Heart right ventricle (tissue), 16 donors: Measurements from ENCODE around the gene PEX14. TPM values are rescaled to one million over a fixed set of nuclear protein-coding genes. Genes with fewer than 3 reads are reported as not detected.

Source experiments
- ATAC-seq, 8 donors: fragments of 200-7000 bp; cut with Tn5 transposase; one replicate each; pipeline ENCODE4 v1.9.1; 2020; ENCODE audit warnings: mild to moderate bottlenecking in 8 of 8, moderate library complexity in 8 of 8, moderate number of reproducible peaks in 1 of 8
- DNase-seq, 2 donors: peaks; one replicate each; pipeline ENCODE4 v3.0.0-alpha.2; 2020
- H3K27ac ChIP-seq, 10 donors: fragments of 200-600 bp; sonication (generic) in 2 of 10; one replicate each; pipeline versions ENCODE4 v1.5.0 to v1.8.0; 2020 to 2022; ENCODE audit warnings: mild to moderate bottlenecking in 3 of 10
- H3K27me3 ChIP-seq, 7 donors: fragments of 200-600 bp; one replicate each; pipeline ENCODE4 v1.8.0; 2021 to 2022; ENCODE audit warnings: mild to moderate bottlenecking in 2 of 7
- H3K36me3 ChIP-seq, 9 donors: fragments of 200-600 bp; sonication (generic) in 1 of 9; one replicate each; pipeline versions ENCODE4 v1.5.0 to v1.8.0; 2020 to 2022; ENCODE audit warnings: mild to moderate bottlenecking in 2 of 9
- H3K4me1 ChIP-seq, 9 donors: fragments of 200-600 bp; sonication (generic) in 1 of 9; one replicate each; pipeline versions ENCODE4 v1.5.0 to v1.8.0; 2020 to 2022; ENCODE audit warnings: mild to moderate bottlenecking in 4 of 9
- H3K4me3 ChIP-seq, 10 donors: fragments of 200-600 bp; sonication (generic) in 2 of 10; one replicate each; pipeline versions ENCODE4 v1.5.0 to v1.8.0; 2020 to 2022; ENCODE audit warnings: mild to moderate bottlenecking in 7 of 10, moderate library complexity in 2 of 10
- H3K9me3 ChIP-seq, 11 donors: fragments of 200-600 bp in 10 of 11; sonication (generic) in 2 of 11; one replicate each; pipeline versions ENCODE4 v1.5.0 to v1.8.0; 2013 to 2022; ENCODE audit warnings: mild to moderate bottlenecking in 2 of 11, control low read depth in 1 of 11, moderate library complexity in 1 of 11
- WGBS, 2 donors: extraction: QIAGEN DNeasy Blood & Tissue Kit; methylation state at CpG; one replicate each; pipeline ENCODE4 v1.1.7; 2013; ENCODE audit warnings: inconsistent platforms in 1 of 2; 5-methylcytosine and 5-hydroxymethylcytosine counted together
- intact Hi-C, 10 donors: fragments of 100-400 bp; cut with DNase I; formaldehyde crosslinking; loops; one replicate each; pipeline versions ENCODE4 v1.11.1 to v1.14.2; 2022
- polyA plus RNA-seq, 2 donors: library from polyadenylated mRNA; stranded (reverse); fragments of 200-250 nt; gene quantifications; one replicate each; pipeline ENCODE4 v1.2.3, GENCODE V29; 2013
- total RNA-seq, 10 donors: library from RNA; stranded (reverse); fragmentation: NEBNext Ultra II Directional in 3 of 10; extraction: Animal tissue kit (Norgen Biotek cat#: 25700) in 3 of 10; gene quantifications; one replicate each; pipeline versions ENCODE4 v1.2.1 to v1.2.4, GENCODE V29; 2021 to 2023
- TF ChIP-seq, protein P1 (sequence below), 9 donors: fragments of 200-600 bp; sonication (generic) in 2 of 9; IDR thresholded peaks; one replicate each; pipeline versions ENCODE4 v1.5.0 to v1.8.0; 2021 to 2022; ENCODE audit warnings: antibody characterized with exemption in 9 of 9, mild to moderate bottlenecking in 5 of 9, moderate library complexity in 1 of 9
- donor health status: Arrhythmogenic right ventricular cardiomyopathy.
- donor health status: ischemic (EF 13 %, LVEDD 7.1; RV severe dilation, severe dysfunction).
- donor health status: healthy with polysubstance abuse.
- donor health status: DM: no; HTN: yes; CAD: no.
- donor health status: DM: no; HTN: no; CAD: no.
- donor health status: ischemic (EF 25% LVEDD 6.9; RV normal size, moderate dysfunction).
- donor health status: ischemic (EF 25% LVEDD 5.7; RV mildly dilated, moderate dysfunction).
- donor health status: healthy.
- donor health status: DM: yes; HTN: yes; CAD: no.
- donor health status: Ischemic cardiomyopathy.
- donor health status: ischemic (EF 35%, LVEDD 5.7; RV mildly dilated, moderate dysfunction).
- donor health status: nonischemic (EF 11% LVEDD 7.7; RV severe dilation, severe dysfunction).
- donor health status: DM: yes; HTN: yes; CAD: no.
- donor health status: PGD.
- donor health status: ischemic (EF 29% LVEDD 5.4; RV normal size, mild dysfunction).
- donor health status: nonischemic (EF 23%, LVEDD 6.1; RV moderate dilation, normal function).

The PEX14 gene
- total and polyA plus RNA-seq, 12 donors, result 17.1 to 31.9 (median 21.1) TPM

DNA sequence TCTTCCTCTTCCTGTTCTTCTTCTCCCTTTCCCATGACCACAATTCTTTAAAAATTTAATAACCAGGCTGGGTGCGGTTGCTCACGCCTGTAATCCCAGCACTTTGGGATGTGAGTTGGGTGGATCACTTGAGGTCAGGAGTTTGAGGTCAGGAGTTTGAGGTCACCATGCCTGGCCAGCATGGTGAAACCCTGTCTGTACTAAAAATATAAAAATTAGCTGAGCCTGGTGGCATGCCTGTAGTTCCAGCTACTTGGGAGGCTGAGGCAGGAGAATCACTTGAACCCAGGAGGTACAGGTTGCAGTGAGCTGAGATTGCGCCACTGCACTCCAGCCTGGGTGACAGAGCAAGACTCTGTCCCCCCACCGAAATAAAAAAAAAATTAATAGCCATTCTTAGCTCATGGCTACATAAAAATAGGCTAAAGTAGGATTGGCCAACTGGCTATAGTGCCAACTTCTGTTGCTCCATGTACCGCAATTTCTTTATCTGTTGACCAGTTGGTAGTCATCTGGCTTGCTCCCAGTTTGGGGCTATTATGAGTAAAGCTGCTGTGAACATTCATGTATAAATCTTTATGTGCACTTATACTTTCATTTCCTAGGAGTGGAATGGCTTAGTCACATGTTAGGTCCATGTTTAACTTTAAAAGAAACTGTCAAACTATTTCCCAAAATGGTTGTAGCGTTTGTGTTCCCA is 136.3 kb downstream of the PEX14 start:
- peak in 1 of 8 donors; percentile 19 for ATAC-seq
- H3K36me3 ChIP-seq, result no peaks in the 10 kb centered on the region
- intact Hi-C loops, result no loop called here
- 86 to 93% methylated on average over 6 of the region's 6 CpGs for WGBS, 2 donors
- peaks cover 0 to 25% (median 10%) of the 10 kb centered on the region in 9 donors for H3K4me1 ChIP-seq
- H3K4me3 ChIP-seq, result no peak overlapping the region
- TF ChIP-seq, protein P1, sequence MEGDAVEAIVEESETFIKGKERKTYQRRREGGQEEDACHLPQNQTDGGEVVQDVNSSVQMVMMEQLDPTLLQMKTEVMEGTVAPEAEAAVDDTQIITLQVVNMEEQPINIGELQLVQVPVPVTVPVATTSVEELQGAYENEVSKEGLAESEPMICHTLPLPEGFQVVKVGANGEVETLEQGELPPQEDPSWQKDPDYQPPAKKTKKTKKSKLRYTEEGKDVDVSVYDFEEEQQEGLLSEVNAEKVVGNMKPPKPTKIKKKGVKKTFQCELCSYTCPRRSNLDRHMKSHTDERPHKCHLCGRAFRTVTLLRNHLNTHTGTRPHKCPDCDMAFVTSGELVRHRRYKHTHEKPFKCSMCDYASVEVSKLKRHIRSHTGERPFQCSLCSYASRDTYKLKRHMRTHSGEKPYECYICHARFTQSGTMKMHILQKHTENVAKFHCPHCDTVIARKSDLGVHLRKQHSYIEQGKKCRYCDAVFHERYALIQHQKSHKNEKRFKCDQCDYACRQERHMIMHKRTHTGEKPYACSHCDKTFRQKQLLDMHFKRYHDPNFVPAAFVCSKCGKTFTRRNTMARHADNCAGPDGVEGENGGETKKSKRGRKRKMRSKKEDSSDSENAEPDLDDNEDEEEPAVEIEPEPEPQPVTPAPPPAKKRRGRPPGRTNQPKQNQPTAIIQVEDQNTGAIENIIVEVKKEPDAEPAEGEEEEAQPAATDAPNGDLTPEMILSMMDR (IDR thresholded peaks at IDR 0.05), result no peak
- no peak overlapping the region for H3K27ac ChIP-seq
- H3K27me3 ChIP-seq, result no peaks in the 10 kb centered on the region
- no peak for DNase-seq
- no peaks in the 10 kb centered on the region for H3K9me3 ChIP-seq

DNA sequence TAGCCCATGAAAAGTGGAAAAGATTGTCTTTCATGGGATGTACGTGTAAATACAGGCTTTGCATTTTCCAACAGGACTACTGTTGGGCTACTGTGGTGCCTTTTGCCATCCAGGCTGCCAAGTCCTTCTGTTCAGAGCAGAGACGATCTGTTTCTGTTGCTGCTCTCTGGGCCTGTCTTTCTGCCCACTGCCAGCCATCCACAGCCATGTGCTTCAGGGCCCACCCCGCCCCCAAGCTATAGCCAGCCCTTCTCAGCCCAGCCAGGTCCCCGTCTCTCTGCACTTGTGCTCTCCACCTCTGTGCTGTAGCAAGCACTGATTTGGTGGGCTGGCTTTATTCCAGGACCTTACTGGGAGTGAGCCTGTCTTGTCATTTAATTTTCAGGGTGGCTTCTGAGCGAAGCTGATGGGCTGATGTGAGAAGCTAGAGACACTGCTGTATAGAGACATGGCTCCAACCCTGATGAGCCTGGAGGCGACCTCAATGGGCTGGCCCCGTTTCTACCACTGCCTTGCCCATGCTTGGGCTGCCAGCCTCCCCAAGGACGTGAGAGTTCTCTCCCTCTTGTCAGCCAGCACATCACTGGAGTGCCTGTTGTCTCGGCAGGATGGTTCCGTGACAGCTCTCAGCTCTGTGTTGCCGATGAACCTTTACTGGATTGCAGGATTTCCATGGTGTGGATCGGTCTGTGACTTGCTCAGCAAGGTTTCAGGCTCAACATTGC is 137.8 kb downstream of the PEX14 start:
- peak overlapping the region in 1 of 10 donors; percentile 44 for H3K27ac ChIP-seq
- TF ChIP-seq, protein P1 (IDR thresholded peaks at IDR 0.05), result no peak
- H3K27me3 ChIP-seq, result no peaks in the 10 kb centered on the region
- H3K4me3 ChIP-seq, result no peak overlapping the region
- intact Hi-C loops, result no loop called here
- peak in 7 of 8 donors; percentile 33 to 86 (median 75) for ATAC-seq
- no peaks in the 10 kb centered on the region for H3K9me3 ChIP-seq
- DNase-seq, result peak in 1 of 2 donors; percentile 31
- peaks cover 0 to 25% (median 10%) of the 10 kb centered on the region in 9 donors for H3K4me1 ChIP-seq
- 70 to 72% methylated on average over 12 of the region's 12 CpGs for WGBS, 2 donors
- no peaks in the 10 kb centered on the region for H3K36me3 ChIP-seq

DNA sequence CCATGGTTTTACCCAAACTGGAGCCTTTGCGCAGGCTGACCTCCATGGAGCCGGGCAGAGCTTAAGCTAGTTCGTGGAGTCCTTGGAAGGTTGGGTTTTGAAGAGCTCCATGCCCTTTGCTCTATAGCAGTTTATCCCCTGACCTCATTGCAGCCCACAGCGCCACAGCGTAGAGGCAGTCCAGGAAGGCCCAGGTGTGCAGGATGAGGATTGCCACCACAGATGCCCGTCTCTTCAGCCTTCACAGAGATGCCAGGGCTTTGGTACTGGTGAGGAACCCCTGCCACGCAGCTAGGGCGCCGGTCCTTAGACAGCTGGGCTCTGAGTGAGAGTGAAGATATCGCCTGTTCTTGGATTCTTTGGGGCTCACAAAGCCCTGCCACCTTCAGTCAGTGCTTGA is 138.6 kb downstream of the PEX14 start:
- 96 to 98% methylated on average over 10 of the region's 10 CpGs for whole genome bisulfite sequencing, 2 donors
- TF ChIP-seq, protein P1 (IDR thresholded peaks at IDR 0.05), result no peak
- Histone ChIP-seq H3K4me1 (peaks cover 0 to 25% (median 10%) of the 10 kb centered on the region in 9 donors), H3K4me3 (no peak overlapping the region), H3K9me3 (no peaks in the 10 kb centered on the region), H3K36me3 (peaks cover 0 to 3% (median 0%) of the 10 kb centered on the region in 9 donors), H3K27me3 (no peaks in the 10 kb centered on the region), H3K27ac (no peak overlapping the region)
- intact Hi-C loops, result no loop called here
- DNase-seq, result no peak
- no peak for ATAC-seq

DNA sequence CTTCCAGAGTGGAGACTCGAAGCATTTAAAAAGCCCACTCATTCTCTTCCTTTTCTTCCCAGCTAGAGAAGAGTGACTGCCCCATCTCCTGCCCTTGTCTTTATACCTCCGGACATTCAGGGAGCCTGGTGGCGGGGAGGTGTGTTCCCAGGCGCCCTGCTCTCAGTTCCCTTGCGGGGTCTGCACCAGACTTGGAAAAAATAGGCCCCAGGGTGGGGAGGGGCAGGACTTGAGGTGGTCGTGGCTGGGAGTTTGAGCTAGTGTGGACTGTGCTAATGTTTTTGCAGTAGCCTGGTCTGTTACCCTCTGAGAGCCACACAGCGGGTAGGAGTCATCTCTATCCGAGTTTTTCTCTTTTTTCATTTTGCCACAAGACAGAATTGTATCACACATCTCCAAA is 139.1 kb downstream of the PEX14 start:
- TF ChIP-seq, protein P1 (IDR thresholded peaks at IDR 0.05), result no peak
- Histone ChIP-seq H3K27ac (no peak overlapping the region), H3K4me1 (peaks cover 0 to 25% (median 10%) of the 10 kb centered on the region in 9 donors), H3K36me3 (peaks cover 0 to 8% (median 0%) of the 10 kb centered on the region in 9 donors), H3K4me3 (no peak overlapping the region), H3K9me3 (no peaks in the 10 kb centered on the region), H3K27me3 (no peaks in the 10 kb centered on the region)
- DNase-seq, result no peak
- intact Hi-C loops, result no loop called here
- 92 to 95% methylated on average over 8 of the region's 8 CpGs for WGBS, 2 donors
- ATAC-seq, result no peak
